Gastrocnemius medialis (tissue), 4 donors: ENCODE results near the gene C2orf78. TPM values are rescaled to one million over a fixed set of nuclear protein-coding genes. Genes with fewer than 3 reads are reported as not detected.
"Not testable (repeated sequence)": the region's sequence is repeated elsewhere in the genome, so short reads cannot be mapped to it uniquely, and the experiment has no call there.

Experiments
- ATAC-seq, 2 donors: fragments of 150-250 bp; one replicate each; pipeline ENCODE4 v1.9.1; 2016
- DNase-seq, 2 donors: peaks; one replicate each; pipeline ENCODE4 v3.0.0-alpha.2; 2019
- H3K27ac ChIP-seq, 4 donors: fragments of 200-600 bp; sonication (generic); 1 replicate in 1 of 4; 2 replicates in 3 of 4; pipeline ENCODE4 v1.5.1; 2016 to 2018; ENCODE audit warnings: mild to moderate bottlenecking in 2 of 4, moderate library complexity in 1 of 4
- H3K27me3 ChIP-seq, 3 donors: fragments of 200-600 bp; sonication (generic) in 2 of 3; 1 replicate in 1 of 3; 2 replicates in 2 of 3; pipeline versions ENCODE4 v1.5.1 to v1.6.0; 2016 to 2019; ENCODE audit warnings: mild to moderate bottlenecking in 1 of 3, moderate library complexity in 1 of 3
- H3K36me3 ChIP-seq, 2 donors: fragments of 200-600 bp; sonication (generic) in 1 of 2; one replicate each; pipeline ENCODE4 v1.5.1; 2017 to 2018
- H3K4me1 ChIP-seq, 2 donors: fragments of 200-600 bp; sonication (generic) in 1 of 2; one replicate each; pipeline ENCODE4 v1.5.1; 2016 to 2017; ENCODE audit warnings: mild to moderate bottlenecking in 2 of 2
- H3K4me3 ChIP-seq, 4 donors: fragments of 200-600 bp; sonication (generic) in 3 of 4; 1 replicate in 1 of 4; 2 replicates in 3 of 4; pipeline ENCODE4 v1.5.1; 2016 to 2019; ENCODE audit warnings: mild to moderate bottlenecking in 2 of 4
- H3K9me3 ChIP-seq, 3 donors: fragments of 200-600 bp; sonication (generic) in 2 of 3; 1 replicate in 1 of 3; 2 replicates in 2 of 3; pipeline ENCODE4 v1.5.1; 2016 to 2019
- POLR2A ChIP-seq, 2 donors: fragments of 450-650 bp; IDR thresholded peaks; one replicate each; pipeline ENCODE4 v1.6.1; 2017; ENCODE audit warnings: antibody characterized with exemption in 2 of 2, mild to moderate bottlenecking in 2 of 2, moderate library complexity in 2 of 2
- in situ Hi-C, 4 donors: fragments of 200-750 bp; cut with MboI; loops; one replicate each; pipeline versions ENCODE4 v1.15.0 to v1.8.0; 2017; ENCODE audit warnings: low sequenced_read_pairs in 4 of 4
- intact Hi-C: fragments of 100-400 bp; cut with DNase I; formaldehyde crosslinking; loops from one replicate; pipeline ENCODE4 v1.15.1; 2023; ENCODE audit warnings: low total_unique reads
- total RNA-seq, 4 donors: library from RNA; depleted of rRNA; stranded (reverse); fragments of >200 nt; gene quantifications; one replicate each; pipeline versions ENCODE4 v1.1.0 to v1.2.3, GENCODE V29; 2016
- TF ChIP-seq, protein P1 (sequence below), 5 experiments: fragments of 450-650 bp in 3 of 5; fragments of 200-600 bp in 2 of 5; sonication (generic) in 2 of 5; IDR thresholded peaks in 4 of 5; conservative IDR thresholded peaks in 1 of 5; 1 replicate in 4 of 5; 2 replicates in 1 of 5; pipeline ENCODE4 v1.5.1; 2016 to 2019; ENCODE audit warnings: antibody characterized with exemption in 5 of 5, mild to moderate bottlenecking in 3 of 5, moderate library complexity in 3 of 5

The C2orf78 gene
- total RNA-seq, 4 donors from 2014 or later, result 0.16 TPM; not detected in 3

DNA sequence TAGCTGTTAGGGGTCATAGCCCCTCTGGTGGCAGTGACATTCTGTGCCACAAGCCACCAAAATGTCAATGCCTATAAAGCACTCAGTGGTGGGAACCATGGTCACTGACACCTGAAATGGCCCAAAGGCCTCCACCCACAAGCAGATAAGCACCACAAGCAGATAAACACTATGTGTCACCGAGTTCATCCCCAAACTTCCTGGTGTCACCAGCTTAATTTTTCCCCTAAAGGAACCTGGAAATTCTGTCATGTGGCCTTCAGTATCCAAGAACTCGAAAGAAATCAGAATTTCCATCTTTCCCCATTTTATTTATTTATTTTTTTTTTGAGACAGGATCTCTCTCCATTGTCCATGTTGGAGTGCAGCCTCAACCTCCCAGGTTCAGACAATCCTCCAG lies 43.2 kb upstream of the C2orf78 start:
- Histone ChIP-seq H3K27ac (no peak overlapping the region), H3K4me3 (no peak overlapping the region), H3K27me3 (no peaks in the 10 kb centered on the region), H3K36me3 (peaks cover 0 to 13% of the 10 kb centered on the region in 2 donors), H3K4me1 (peaks cover 13% of the 10 kb centered on the region in 2 donors), H3K9me3 (no peaks in the 10 kb centered on the region)
- TF ChIP-seq, protein P1, sequence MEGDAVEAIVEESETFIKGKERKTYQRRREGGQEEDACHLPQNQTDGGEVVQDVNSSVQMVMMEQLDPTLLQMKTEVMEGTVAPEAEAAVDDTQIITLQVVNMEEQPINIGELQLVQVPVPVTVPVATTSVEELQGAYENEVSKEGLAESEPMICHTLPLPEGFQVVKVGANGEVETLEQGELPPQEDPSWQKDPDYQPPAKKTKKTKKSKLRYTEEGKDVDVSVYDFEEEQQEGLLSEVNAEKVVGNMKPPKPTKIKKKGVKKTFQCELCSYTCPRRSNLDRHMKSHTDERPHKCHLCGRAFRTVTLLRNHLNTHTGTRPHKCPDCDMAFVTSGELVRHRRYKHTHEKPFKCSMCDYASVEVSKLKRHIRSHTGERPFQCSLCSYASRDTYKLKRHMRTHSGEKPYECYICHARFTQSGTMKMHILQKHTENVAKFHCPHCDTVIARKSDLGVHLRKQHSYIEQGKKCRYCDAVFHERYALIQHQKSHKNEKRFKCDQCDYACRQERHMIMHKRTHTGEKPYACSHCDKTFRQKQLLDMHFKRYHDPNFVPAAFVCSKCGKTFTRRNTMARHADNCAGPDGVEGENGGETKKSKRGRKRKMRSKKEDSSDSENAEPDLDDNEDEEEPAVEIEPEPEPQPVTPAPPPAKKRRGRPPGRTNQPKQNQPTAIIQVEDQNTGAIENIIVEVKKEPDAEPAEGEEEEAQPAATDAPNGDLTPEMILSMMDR (IDR thresholded peaks at IDR 0.05 in 4 of 5, conservative IDR thresholded peaks at IDR 0.05 in 1 of 5), result no peak
- no peak for TF ChIP-seq POLR2A (IDR thresholded peaks at IDR 0.05)
- intact Hi-C loops, result no loop called here
- in situ Hi-C loops, result loop anchor here in 3 of 4 donors (25.0 kb wide), 2 partner anchors 353 to 503 kb away; partner anchors contain the start of genes CCT7 (in 3 of the 3), PRADC1 (in 3 of the 3) and ALMS1 (in 1 of the 3)
- no peak for DNase-seq
- no peak for ATAC-seq

GRCh38 chr2:73746015-73746876 lies 37.7 kb upstream of the C2orf78 start:
- Histone ChIP-seq H3K36me3 (peaks cover 0 to 23% of the 10 kb centered on the region in 2 donors), H3K27me3 (no peaks in the 10 kb centered on the region), H3K9me3 (no peaks in the 10 kb centered on the region), H3K27ac (no peak overlapping the region), H3K4me3 (no peak overlapping the region), H3K4me1 (no peaks in the 10 kb centered on the region)
- ATAC-seq, result no peak
- no peak for DNase-seq
- in situ Hi-C loops (loop anchor here in 3 of 4 donors (25.0 kb wide), 2 partner anchors 359 to 509 kb away; partner anchors contain the start of genes CCT7 (in 3 of the 3), PRADC1 (in 3 of the 3) and ALMS1 (in 1 of the 3)), intact Hi-C loops (no loop called here)
- TF ChIP-seq POLR2A (IDR thresholded peaks at IDR 0.05), result no peak
- TF ChIP-seq, protein P1 (IDR thresholded peaks at IDR 0.05 in 4 of 5, conservative IDR thresholded peaks at IDR 0.05 in 1 of 5), result no peak

- Histone ChIP-seq H3K36me3 (peaks cover 0 to 23% of the 10 kb centered on the region in 2 donors), H3K9me3 (no peaks in the 10 kb centered on the region), H3K4me1 (no peaks in the 10 kb centered on the region), H3K27ac (no peak overlapping the region), H3K27me3 (no peaks in the 10 kb centered on the region), H3K4me3 (no peak overlapping the region)
- in situ Hi-C loops (loop anchor here in 3 of 4 donors (25.0 kb wide), 2 partner anchors 360 to 510 kb away; partner anchors contain the start of genes CCT7 (in 3 of the 3), PRADC1 (in 3 of the 3) and ALMS1 (in 1 of the 3)), intact Hi-C loops (no loop called here)
- ATAC-seq (no peak), DNase-seq (no peak)
- TF ChIP-seq, protein P1 (IDR thresholded peaks at IDR 0.05 in 4 of 5, conservative IDR thresholded peaks at IDR 0.05 in 1 of 5), result no peak
- TF ChIP-seq POLR2A (IDR thresholded peaks at IDR 0.05), result no peak
These were observed 37.1 kb upstream of the C2orf78 start for GRCh38 chr2:73746877-73747208.

GRCh38 chr2:73749314-73749713 lies 34.7 kb upstream of the C2orf78 start:
- no peak for TF ChIP-seq POLR2A (IDR thresholded peaks at IDR 0.05)
- TF ChIP-seq, protein P1 (IDR thresholded peaks at IDR 0.05 in 4 of 5, conservative IDR thresholded peaks at IDR 0.05 in 1 of 5), result no peak
- Histone ChIP-seq H3K9me3 (no peaks in the 10 kb centered on the region), H3K4me1 (no peaks in the 10 kb centered on the region), H3K27ac (no peak overlapping the region), H3K36me3 (peaks cover 0 to 32% of the 10 kb centered on the region in 2 donors), H3K4me3 (no peak overlapping the region), H3K27me3 (no peaks in the 10 kb centered on the region)
- DNase-seq (no peak), ATAC-seq (no peak)
- intact Hi-C loops (no loop called here), in situ Hi-C loops (loop anchor here in 3 of 4 donors (25.0 kb wide), 2 partner anchors 362 to 512 kb away; partner anchors contain the start of genes CCT7 (in 3 of the 3), PRADC1 (in 3 of the 3) and ALMS1 (in 1 of the 3))

DNA sequence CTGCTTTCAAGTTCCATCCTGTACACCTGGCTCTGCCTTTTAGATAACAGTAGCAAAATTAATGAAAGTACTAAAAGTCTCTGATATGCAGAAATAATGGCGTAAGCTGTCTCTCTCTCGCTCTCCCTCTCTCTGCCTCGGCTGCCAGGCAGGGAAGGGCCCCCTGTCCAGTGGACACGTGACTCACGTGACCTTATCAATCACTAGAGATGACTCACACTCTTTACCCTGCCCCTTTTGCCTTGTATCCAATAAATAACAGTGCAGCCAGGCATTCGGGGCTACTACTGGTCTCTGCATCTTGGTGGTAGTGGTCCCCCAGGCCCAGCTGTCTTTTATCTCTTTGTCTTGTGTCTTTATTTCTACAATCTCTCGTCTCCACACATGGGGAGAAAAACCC lies 29.7 kb upstream of the C2orf78 start:
- DNase-seq, intact Hi-C loops, H3K27me3 ChIP-seq, in situ Hi-C loops, ATAC-seq, H3K27ac ChIP-seq, H3K4me3 ChIP-seq, H3K9me3 ChIP-seq, H3K4me1 ChIP-seq: not testable (repeated sequence)
- peaks cover 0 to 23% of the 10 kb centered on the region in 2 donors for H3K36me3 ChIP-seq
